A549 treated with AZD2906 at 1 μM for 4 hours (cell line): ENCODE results near the gene C16orf46. TPM values are rescaled to one million over a fixed set of nuclear protein-coding genes. Genes with fewer than 3 reads are reported as not detected.

Experiments
- total RNA-seq: library from RNA; stranded (reverse); fragments of 200-300 nt; extraction: Qiagen RNA extraction; gene quantifications from 5 replicates; pipeline ENCODE4 v1.2.3, GENCODE V29; 2022

Gene C16orf46, protein sequence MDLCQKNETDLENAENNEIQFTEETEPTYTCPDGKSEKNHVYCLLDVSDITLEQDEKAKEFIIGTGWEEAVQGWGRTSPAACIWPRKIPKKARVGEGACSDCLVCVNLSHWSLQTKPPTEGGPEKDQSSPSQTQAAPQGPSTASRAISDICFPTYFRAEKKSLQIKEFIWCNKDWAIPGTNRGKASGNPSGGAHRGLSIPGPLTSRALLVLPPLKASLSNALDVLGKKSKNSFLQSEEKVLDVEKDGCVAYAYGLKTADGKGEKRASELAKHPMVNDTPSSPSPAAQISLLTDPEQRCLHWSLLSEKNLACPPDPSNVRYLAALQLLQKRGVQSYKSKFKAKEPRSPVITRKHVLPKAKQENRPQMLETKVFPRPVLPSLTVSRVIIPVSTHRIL
- total RNA-seq = 0.37 to 1.2 TPM (median 0.80 TPM) in 5 replicates

DNA sequence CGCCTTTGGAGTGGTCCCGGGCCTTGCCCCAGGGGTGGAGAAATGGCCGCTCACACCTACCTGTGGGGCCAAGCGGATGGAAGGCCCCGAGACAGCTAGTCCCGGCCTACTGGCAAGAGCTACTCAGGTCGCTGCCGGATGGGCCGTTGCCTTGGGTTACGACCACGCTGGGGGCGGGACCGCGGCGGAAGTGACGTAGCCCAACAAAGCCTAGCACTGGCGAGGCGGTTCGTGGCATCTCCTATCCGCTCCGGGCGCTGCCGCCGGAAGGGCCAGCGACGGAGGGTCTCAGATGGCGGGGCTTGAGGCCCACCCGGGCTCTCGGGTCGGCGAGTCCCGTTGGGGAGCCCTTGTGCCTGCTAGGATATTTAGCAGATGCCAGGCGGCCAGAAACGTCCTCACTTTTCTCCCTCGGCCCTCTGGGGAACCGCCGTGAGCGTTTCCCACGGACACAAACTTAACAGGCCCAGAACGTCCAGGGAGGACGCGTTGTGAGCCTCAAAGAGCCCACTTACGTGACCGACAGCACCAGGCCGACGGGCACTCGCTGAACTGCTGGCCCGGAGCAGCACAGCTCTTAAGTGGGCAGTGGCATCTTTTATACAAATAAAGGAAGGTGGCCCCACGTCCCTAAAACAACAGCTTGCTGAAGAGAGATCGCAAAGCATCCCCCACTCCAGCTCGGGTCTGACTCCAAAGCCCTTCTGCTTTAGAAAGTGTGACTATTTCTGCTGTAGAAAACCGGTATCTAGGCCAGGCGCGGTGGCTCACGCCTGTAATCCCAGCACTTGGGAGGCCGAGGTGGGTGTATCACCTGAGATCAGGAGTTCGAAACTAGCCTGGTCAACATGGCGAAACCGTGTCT, at the start of gene C16orf46:
TSS of gene C16orf46 (minus strand) at position 163 of the 865 bp plus-strand sequence. CDS start 13,283 bp downstream, outside the sequence.

GRCh38 chr16:81095953-81096714, 19.1 kb upstream of the C16orf46 start, which contains the start of gene GCSH:
Gene GCSH (minus strand): TSS chr16:81096395. CDS start chr16:81096278, 117 bp downstream.

DNA sequence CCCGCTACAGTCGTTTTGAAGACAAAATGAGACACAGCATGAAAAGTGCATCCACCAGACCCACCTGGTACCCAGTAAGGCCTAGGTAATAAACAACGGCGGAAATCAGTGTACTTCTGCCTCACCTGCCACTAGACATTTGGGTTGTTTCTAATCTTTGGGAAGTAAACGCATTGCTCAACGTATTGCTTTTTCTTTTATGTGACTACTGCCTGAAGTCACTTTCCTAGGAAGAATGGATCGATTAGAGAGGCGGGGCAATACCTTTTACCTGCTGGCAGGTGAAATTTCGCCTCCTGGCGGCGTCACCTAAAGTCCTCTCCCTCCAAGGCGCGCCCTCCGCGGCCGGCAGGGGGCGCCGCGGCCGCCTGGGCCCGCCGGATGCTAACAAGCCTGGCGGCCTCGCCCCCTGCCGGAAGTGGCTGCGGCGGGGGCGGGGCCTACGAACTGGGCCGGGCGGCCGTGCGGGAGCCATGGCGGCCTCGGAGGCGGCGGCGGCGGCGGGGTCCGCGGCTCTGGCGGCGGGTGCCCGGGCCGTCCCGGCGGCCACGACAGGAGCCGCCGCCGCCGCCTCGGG, 41.6 kb downstream of the C16orf46 start, which contains the start of gene ATMIN:
TSS of gene ATMIN (plus strand) at position 445 of the 577 bp plus-strand sequence. CDS start at position 474, 29 bp downstream.

Other genes with a start within 250 kb of the C16orf46 start
- gene CMC2, start 70.4 kb downstream of the C16orf46 start, total RNA-seq = 111 to 131 TPM (median 114 TPM) in 5 replicates
- 62.7 to 117 TPM (median 67.6 TPM) in 5 replicates for gene CENPN, start 70.0 kb downstream of the C16orf46 start, total RNA-seq
- gene ATMIN, start 41.4 kb downstream of the C16orf46 start, total RNA-seq = 28.2 to 31.8 TPM (median 30.5 TPM) in 5 replicates
- gene GCSH, start 19.2 kb upstream of the C16orf46 start, total RNA-seq = 45.3 to 64.1 TPM (median 57.4 TPM) in 5 replicates
- gene BCO1, start 161.5 kb upstream of the C16orf46 start, total RNA-seq = 0.66 to 1.4 TPM (median 0.82 TPM) in 5 replicates
- gene GAN, start 237.7 kb upstream of the C16orf46 start, total RNA-seq = 2.2 to 2.9 TPM (median 2.3 TPM) in 5 replicates